NB4 (cell line): ENCODE data around the gene PGAM2.

ENCODE experiments used
- DNase-seq: peaks from one replicate; pipeline ENCODE4 v3.0.0; 2010; ENCODE audit warnings: low read depth
- H3K4me3 ChIP-seq: one replicate; pipeline ENCODE4 v1.5.1; 2011; ENCODE audit warnings: mild to moderate bottlenecking, low read depth, low read length, moderate library complexity
- MYC ChIP-seq: IDR thresholded peaks from 2 replicates; pipeline ENCODE4 v1.6.1; 2011; ENCODE audit warnings: low read depth, low read length
- POLR2A ChIP-seq: IDR thresholded peaks from 2 replicates; pipeline ENCODE4 v1.6.1; 2011; ENCODE audit warnings: mild to moderate bottlenecking; ENCODE audit not compliant: insufficient read length; ENCODE audit errors: extremely low read depth
- TF ChIP-seq, protein P1 (sequence below): IDR thresholded peaks from one replicate; pipeline ENCODE4 v1.5.1; 2012; ENCODE audit warnings: low read depth, low read length
- TF ChIP-seq, protein P2 (sequence below): IDR thresholded peaks from 2 replicates; pipeline ENCODE4 v1.6.1; 2011; ENCODE audit warnings: low read depth, low read length

The PGAM2 gene

DNA sequence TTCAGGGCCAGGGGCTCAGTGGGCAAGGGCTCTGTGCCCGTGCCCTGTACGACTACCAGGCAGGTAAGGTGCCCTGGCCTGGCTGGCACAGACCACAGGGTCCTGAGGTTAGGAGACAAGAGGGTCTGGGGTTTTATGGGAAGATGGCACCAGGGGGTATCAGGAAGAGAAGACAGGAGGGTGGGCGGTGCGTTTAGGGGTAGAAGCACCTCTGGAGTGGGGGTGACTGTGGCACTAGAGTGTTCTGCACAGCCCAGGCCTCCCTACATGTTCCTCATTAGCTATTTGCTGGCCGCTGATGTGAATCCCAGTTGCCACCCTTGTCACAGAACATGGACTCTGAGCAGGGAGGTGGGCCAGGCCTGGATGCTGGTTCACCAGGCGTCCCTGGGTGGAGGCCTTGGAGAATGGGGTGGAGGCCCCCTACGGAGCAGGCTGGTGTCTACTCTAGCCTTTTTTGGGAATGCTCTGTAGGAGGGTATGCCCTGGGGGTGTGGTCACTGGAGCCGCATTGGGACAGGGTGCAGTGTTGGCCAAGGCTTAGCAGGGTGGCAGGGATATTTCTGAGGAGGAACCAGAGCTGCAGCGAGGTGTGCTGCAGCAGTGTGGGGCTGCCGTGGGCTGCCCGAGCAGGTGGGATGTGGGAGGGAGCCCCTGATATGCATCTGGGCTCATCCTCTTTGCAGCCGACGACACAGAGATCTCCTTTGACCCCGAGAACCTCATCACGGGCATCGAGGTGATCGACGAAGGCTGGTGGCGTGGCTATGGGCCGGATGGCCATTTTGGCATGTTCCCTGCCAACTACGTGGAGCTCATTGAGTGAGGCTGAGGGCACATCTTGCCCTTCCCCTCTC lies 5.0 kb downstream of the PGAM2 start:
- TF ChIP-seq, protein P1, sequence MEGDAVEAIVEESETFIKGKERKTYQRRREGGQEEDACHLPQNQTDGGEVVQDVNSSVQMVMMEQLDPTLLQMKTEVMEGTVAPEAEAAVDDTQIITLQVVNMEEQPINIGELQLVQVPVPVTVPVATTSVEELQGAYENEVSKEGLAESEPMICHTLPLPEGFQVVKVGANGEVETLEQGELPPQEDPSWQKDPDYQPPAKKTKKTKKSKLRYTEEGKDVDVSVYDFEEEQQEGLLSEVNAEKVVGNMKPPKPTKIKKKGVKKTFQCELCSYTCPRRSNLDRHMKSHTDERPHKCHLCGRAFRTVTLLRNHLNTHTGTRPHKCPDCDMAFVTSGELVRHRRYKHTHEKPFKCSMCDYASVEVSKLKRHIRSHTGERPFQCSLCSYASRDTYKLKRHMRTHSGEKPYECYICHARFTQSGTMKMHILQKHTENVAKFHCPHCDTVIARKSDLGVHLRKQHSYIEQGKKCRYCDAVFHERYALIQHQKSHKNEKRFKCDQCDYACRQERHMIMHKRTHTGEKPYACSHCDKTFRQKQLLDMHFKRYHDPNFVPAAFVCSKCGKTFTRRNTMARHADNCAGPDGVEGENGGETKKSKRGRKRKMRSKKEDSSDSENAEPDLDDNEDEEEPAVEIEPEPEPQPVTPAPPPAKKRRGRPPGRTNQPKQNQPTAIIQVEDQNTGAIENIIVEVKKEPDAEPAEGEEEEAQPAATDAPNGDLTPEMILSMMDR = no peak
- no peak for TF ChIP-seq POLR2A
- TF ChIP-seq MYC = no peak
- TF ChIP-seq, protein P2, sequence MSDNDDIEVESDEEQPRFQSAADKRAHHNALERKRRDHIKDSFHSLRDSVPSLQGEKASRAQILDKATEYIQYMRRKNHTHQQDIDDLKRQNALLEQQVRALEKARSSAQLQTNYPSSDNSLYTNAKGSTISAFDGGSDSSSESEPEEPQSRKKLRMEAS = no peak
- H3K4me3 ChIP-seq = no peak overlapping the region
- no peak for DNase-seq

DNA sequence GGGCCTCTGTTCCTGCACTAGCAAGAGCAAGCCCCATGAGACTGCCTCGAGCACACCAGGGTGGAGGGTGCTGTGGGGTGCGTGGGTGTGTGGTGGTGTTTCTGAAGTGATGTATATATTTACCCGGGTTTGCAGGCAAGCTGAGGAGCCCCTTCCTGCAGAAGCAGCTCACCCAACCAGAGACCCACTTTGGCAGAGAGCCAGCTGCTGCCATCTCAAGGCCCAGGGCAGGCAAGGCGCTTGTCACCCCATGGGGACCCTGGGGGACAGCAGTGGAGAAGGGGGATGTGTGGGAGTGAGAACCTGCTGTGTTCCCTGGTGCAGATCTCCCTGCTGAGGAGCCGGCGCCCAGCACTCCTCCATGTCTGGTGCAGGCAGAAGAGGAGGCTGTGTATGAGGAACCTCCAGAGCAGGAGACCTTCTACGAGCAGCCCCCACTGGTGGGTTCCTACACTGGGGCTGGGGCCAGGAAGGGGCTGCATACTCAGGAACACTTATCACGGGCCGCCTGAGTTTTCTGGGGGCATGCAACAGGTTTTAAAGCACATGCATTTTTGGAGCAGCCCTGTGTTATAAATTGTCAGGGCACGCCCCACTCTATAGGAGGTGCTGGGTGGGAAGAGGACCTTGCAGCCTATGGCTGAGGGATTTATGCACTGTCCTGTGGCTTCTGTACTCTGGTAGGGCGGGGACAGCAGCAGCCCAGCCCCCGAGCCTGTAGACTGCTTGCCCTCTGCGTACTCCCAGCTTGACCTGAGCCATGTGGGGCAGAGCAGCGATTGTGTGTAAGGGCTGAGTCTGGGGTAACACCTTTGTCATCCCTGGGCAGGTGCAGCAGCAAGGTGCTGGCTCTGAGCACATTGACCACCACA lies 5.9 kb downstream of the PGAM2 start:
- H3K4me3 ChIP-seq = no peak overlapping the region
- DNase-seq = peak; percentile 95
- TF ChIP-seq, protein P2 = peak; percentile 66
- TF ChIP-seq MYC = no peak

DNA sequence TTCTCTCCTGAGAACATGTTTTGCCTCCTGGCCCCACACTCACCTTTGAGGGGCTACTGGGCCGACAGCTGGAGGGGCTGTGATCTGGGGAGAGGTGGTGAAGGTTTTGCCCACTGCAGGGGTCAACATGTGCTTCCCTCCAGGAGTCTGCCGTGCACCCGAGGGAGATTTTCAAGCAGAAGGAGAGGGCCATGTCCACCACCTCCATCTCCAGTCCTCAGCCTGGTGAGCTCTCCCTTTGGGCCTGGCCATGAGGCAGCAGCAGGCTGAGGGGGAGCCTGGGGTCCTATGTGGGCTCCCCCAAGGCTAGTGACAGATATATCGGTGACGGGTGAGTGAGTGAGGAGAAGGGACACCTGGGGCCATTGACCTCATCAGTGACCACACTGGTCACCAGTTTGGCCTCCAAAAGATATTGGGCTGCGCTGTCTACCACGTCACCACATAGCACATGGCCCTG lies 6.6 kb downstream of the PGAM2 start:
- no peak for DNase-seq
- TF ChIP-seq, protein P1 = no peak
- TF ChIP-seq POLR2A (no peak), MYC (no peak)
- TF ChIP-seq, protein P2 = no peak
- no peak overlapping the region for H3K4me3 ChIP-seq

DNA sequence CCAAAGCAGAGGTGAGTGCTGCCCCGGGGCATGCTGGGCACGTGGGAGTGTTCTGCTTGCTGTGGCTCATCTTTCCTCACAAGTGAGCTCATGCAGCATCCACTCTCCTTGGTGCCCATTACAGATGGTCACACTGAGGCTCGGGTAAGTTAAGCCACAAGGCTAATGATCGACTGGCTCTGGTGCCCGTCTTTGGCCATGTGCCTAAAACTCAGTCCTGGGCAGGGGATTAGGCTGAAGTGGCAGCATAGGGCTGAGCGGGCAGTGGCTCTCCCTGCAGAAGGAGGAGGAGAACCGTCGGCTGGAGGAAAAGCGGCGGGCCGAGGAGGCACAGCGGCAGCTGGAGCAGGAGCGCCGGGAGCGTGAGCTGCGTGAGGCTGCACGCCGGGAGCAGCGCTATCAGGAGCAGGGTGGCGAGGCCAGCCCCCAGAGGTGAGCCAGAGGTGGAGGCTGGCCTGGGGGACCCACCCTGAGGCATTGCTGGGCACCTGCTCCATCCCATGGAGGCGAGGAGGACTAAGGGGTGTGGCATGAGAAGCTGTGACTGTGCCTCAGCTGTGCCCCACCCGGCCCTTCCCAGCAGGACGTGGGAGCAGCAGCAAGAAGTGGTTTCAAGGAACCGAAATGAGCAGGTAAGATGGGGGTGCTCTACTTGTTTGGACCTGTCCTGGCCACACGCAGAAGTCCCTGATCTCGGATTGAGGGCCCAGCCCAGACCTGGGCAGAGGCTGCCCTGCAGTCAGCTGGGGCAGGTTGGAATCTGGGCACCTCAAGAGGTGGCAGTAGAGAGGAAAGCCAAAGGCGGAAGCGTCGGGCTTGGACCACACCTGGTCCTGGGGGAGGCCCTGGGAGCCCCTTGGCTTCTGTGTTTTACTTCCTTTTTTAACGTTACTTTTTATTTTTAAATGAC lies 7.3 kb downstream of the PGAM2 start:
- TF ChIP-seq, protein P1 = no peak
- TF ChIP-seq, protein P2 = no peak
- TF ChIP-seq POLR2A = no peak
- no peak for TF ChIP-seq MYC
- H3K4me3 ChIP-seq = no peak overlapping the region
- no peak for DNase-seq

DNA sequence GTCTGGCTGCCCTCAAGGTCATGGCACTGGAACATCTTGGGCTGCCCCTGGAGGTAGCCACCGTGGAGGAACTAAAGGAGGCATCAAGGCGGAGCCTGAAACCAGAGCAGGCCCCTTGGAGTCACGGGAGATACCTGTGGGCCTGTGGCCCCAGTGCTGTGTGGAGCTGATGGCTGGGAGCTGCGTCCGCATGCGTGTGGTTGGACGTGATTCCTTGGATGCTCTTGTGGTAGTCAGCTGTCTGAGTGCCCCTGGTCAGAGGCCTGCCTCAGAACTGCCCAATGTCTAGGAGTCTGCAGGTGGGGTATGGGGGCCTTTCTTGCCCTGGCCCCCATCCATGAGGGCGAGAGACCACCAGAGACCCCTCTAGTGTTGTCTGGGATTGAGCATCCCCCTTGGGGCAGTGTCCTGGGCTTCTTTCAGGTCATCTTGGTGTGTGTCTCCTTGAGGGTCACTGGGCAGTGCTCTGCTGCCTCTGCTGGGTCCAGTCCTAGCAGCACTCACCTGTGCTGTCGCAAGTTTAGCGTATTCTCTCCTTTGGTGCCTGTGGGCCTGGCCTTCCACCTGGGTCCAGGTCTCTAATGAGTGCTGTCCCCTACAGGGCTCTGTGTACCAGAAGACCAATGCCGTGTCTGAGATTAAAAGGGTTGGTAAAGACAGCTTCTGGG lies 8.1 kb downstream of the PGAM2 start:
- H3K4me3 ChIP-seq = no peak overlapping the region
- DNase-seq = no peak
- no peak for TF ChIP-seq POLR2A

DNA sequence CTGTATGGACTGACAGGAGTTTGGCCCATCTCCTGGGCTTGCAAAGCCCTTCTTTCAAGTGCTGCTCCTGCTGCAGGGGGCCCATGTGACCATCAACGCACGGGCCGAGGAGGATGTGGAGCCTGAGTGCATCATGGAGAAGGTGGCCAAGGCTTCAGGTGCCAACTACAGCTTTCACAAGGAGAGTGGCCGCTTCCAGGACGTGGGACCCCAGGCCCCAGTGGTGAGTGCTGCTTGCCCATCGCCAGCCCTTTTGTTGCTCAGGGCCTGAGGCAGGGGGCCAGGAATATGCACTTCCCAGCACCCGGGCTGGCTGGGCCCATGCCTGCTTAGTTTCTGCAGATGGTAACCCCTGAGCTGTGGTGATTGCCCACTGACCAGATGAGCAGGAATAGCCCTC lies 8.7 kb downstream of the PGAM2 start:
- no peak for DNase-seq
- H3K4me3 ChIP-seq = no peak overlapping the region
- TF ChIP-seq POLR2A = no peak
- no peak for TF ChIP-seq MYC
- TF ChIP-seq, protein P1 = no peak
